DND-41 (cell line): ENCODE data around the gene ITGA6.

Source experiments
- EZH2 ChIP-seq: IDR thresholded peaks from 3 replicates; pipeline ENCODE4 v1.6.1; 2012; ENCODE audit warnings: borderline replicate concordance, low read depth, mild to moderate bottlenecking, moderate library complexity, low read length, inconsistent platforms; ENCODE audit not compliant: severe bottlenecking
- TF ChIP-seq, protein P1 (sequence below): IDR thresholded peaks from 2 replicates; pipeline ENCODE4 v1.5.1; 2012; ENCODE audit warnings: borderline replicate concordance, low read length, moderate library complexity, mild to moderate bottlenecking; ENCODE audit not compliant: poor library complexity, severe bottlenecking; ENCODE audit errors: extremely low read depth

- TF ChIP-seq, protein P1, sequence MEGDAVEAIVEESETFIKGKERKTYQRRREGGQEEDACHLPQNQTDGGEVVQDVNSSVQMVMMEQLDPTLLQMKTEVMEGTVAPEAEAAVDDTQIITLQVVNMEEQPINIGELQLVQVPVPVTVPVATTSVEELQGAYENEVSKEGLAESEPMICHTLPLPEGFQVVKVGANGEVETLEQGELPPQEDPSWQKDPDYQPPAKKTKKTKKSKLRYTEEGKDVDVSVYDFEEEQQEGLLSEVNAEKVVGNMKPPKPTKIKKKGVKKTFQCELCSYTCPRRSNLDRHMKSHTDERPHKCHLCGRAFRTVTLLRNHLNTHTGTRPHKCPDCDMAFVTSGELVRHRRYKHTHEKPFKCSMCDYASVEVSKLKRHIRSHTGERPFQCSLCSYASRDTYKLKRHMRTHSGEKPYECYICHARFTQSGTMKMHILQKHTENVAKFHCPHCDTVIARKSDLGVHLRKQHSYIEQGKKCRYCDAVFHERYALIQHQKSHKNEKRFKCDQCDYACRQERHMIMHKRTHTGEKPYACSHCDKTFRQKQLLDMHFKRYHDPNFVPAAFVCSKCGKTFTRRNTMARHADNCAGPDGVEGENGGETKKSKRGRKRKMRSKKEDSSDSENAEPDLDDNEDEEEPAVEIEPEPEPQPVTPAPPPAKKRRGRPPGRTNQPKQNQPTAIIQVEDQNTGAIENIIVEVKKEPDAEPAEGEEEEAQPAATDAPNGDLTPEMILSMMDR, result no peak
- TF ChIP-seq EZH2, result no peak
These were observed 54.3 kb downstream of the ITGA6 start for GRCh38 chr2:172481507-172482262.
